ENCODE measurements around the gene C1QTNF6.

DNA sequence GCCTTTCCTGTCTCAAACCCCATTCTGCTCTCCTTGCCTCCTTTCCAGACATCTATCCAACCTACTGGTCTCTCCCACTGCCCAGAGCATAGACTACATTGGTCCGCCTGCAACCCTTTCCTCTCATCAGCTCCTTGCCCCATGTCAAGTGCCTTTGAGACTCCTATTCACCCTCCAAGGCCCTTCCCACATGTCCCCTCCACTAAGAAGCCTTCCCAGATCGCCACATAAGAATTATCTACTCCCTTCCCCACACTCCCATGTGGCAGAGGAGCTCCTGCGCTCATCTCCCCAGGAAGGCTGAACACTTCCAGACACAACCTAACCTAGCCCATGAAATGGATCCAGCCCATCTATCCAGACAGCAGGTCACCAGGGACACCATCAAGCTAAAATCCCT, 10.3 kb downstream of the C1QTNF6 start:
- TF ChIP-seq SMAD5 (IDR thresholded peaks at IDR 0.05; ENCODE audit: low read depth) (no peak), RCOR1 (conservative IDR thresholded peaks at IDR 0.05; ENCODE audit: low read depth, low read length) (no peak), TCF12 (IDR thresholded peaks at IDR 0.05; ENCODE audit: low read depth, low read length) (no peak), MYB (IDR thresholded peaks at IDR 0.05; ENCODE audit: borderline replicate concordance, low read depth, low read length) (no peak), POLR2A (IDR thresholded peaks at IDR 0.05; ENCODE audit: low read depth, low read length) (no peak), EZH2 (IDR thresholded peaks at IDR 0.05; ENCODE audit: borderline replicate concordance, control insufficient read depth, low read depth, low read length) (no peak), RFX5 (IDR thresholded peaks at IDR 0.05; ENCODE audit: low read depth, low read length) (no peak)
- TF ChIP-seq, protein P1, sequence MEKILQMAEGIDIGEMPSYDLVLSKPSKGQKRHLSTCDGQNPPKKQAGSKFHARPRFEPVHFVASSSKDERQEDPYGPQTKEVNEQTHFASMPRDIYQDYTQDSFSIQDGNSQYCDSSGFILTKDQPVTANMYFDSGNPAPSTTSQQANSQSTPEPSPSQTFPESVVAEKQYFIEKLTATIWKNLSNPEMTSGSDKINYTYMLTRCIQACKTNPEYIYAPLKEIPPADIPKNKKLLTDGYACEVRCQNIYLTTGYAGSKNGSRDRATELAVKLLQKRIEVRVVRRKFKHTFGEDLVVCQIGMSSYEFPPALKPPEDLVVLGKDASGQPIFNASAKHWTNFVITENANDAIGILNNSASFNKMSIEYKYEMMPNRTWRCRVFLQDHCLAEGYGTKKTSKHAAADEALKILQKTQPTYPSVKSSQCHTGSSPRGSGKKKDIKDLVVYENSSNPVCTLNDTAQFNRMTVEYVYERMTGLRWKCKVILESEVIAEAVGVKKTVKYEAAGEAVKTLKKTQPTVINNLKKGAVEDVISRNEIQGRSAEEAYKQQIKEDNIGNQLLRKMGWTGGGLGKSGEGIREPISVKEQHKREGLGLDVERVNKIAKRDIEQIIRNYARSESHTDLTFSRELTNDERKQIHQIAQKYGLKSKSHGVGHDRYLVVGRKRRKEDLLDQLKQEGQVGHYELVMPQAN (conservative IDR thresholded peaks at IDR 0.05): no peak
- TF ChIP-seq, protein P2, sequence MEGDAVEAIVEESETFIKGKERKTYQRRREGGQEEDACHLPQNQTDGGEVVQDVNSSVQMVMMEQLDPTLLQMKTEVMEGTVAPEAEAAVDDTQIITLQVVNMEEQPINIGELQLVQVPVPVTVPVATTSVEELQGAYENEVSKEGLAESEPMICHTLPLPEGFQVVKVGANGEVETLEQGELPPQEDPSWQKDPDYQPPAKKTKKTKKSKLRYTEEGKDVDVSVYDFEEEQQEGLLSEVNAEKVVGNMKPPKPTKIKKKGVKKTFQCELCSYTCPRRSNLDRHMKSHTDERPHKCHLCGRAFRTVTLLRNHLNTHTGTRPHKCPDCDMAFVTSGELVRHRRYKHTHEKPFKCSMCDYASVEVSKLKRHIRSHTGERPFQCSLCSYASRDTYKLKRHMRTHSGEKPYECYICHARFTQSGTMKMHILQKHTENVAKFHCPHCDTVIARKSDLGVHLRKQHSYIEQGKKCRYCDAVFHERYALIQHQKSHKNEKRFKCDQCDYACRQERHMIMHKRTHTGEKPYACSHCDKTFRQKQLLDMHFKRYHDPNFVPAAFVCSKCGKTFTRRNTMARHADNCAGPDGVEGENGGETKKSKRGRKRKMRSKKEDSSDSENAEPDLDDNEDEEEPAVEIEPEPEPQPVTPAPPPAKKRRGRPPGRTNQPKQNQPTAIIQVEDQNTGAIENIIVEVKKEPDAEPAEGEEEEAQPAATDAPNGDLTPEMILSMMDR (IDR thresholded peaks at IDR 0.05 in 2 of 3, conservative IDR thresholded peaks at IDR 0.05 in 1 of 3; ENCODE audit: control insufficient read depth in 2 of 3, extremely low read depth in 1 of 3, insufficient read depth in 1 of 3, low read depth in 3 of 3, low read length in 3 of 3): no peak
- TF ChIP-seq, protein P3, sequence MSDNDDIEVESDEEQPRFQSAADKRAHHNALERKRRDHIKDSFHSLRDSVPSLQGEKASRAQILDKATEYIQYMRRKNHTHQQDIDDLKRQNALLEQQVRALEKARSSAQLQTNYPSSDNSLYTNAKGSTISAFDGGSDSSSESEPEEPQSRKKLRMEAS (IDR thresholded peaks at IDR 0.05; ENCODE audit: low read depth, low read length): no peak

Measured in GM12878 (cell line).